Tibial nerve (tissue), 4 donors: ENCODE results near the gene NUP93. TPM values are rescaled to one million over a fixed set of nuclear protein-coding genes. Genes with fewer than 3 reads are reported as not detected.

Experiments used
- DNase-seq, 2 donors: peaks; one replicate each; pipeline ENCODE4 v3.0.0-alpha.2; 2019; ENCODE audit warnings: low spot score in 2 of 2
- H3K27ac ChIP-seq, 4 donors: fragments of 200-600 bp; sonication (generic) in 3 of 4; one replicate each; pipeline ENCODE4 v1.5.1; 2017 to 2019; ENCODE audit warnings: mild to moderate bottlenecking in 1 of 4
- H3K27me3 ChIP-seq, 2 donors: fragments of 200-600 bp; sonication (generic) in 1 of 2; one replicate each; pipeline versions ENCODE4 v1.5.1 to v1.6.0; 2017 to 2019
- H3K36me3 ChIP-seq, 3 donors: fragments of 200-600 bp; sonication (generic); one replicate each; pipeline ENCODE4 v1.5.1; 2018 to 2019
- H3K4me1 ChIP-seq, 4 donors: fragments of 200-600 bp; sonication (generic) in 3 of 4; one replicate each; pipeline ENCODE4 v1.5.1; 2017 to 2019
- H3K4me3 ChIP-seq, 4 donors: fragments of 200-600 bp; sonication (generic) in 3 of 4; one replicate each; pipeline ENCODE4 v1.5.1; 2017 to 2019; ENCODE audit warnings: mild to moderate bottlenecking in 1 of 4, moderate library complexity in 1 of 4
- H3K9me3 ChIP-seq, 4 donors: fragments of 200-600 bp; sonication (generic) in 3 of 4; one replicate each; pipeline ENCODE4 v1.5.1; 2017 to 2019
- EP300 ChIP-seq, 2 donors: sonication (generic); formaldehyde crosslinking; IDR thresholded peaks; one replicate each; pipeline ENCODE4 v1.6.1; 2017; ENCODE audit warnings: antibody characterized with exemption in 2 of 2, mild to moderate bottlenecking in 1 of 2
- POLR2A ChIP-seq, 2 donors: fragments of 450-650 bp; IDR thresholded peaks; one replicate each; pipeline ENCODE4 v1.6.1; 2017; ENCODE audit warnings: antibody characterized with exemption in 2 of 2, mild to moderate bottlenecking in 2 of 2, moderate library complexity in 2 of 2
- WGBS, 2 donors: methylation state at CpG; one replicate each; pipeline ENCODE4 v1.1.5; 2018; 5-methylcytosine and 5-hydroxymethylcytosine counted together
- total RNA-seq, 4 donors: library from RNA; depleted of rRNA; stranded (reverse); fragments of >200 nt; gene quantifications; one replicate each; pipeline ENCODE4 v1.1.0, GENCODE V29; 2016
- TF ChIP-seq, protein P1 (sequence below), 5 experiments: fragments of 200-600 bp in 3 of 5; fragments of 450-650 bp in 2 of 5; sonication (generic) in 3 of 5; IDR thresholded peaks; one replicate each; pipeline ENCODE4 v1.5.1; 2016 to 2019; ENCODE audit warnings: antibody characterized with exemption in 5 of 5, mild to moderate bottlenecking in 3 of 5, moderate library complexity in 2 of 5

Gene NUP93
- total RNA-seq, 4 donors from 2014 or later, result 27.6 to 65.7 (median 43.8) TPM

DNA sequence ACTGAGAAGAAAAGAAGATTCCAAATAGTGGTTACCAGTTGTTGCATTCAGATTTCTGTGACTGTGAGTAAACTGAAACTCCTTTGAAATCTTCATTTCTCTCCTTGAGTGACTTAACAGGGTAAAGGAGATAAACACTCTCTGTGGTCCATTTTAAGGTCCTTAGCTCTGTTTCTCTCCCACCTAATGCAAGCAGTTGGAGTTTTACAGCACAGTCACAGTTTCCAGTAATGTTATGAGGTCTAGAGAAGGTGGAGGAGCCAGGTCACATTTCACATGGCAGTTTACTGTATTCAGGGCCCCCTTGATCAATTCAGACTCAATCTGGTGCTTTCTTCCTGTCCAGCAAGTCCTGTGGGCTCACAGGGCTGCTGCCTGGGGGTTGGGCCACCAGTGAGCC, 102.8 kb downstream of the NUP93 start:
- DNase-seq, result no peak
- Histone ChIP-seq H3K36me3 (peaks cover 0 to 87% (median 7%) of the 10 kb centered on the region in 3 donors), H3K27me3 (no peaks in the 10 kb centered on the region)

DNA sequence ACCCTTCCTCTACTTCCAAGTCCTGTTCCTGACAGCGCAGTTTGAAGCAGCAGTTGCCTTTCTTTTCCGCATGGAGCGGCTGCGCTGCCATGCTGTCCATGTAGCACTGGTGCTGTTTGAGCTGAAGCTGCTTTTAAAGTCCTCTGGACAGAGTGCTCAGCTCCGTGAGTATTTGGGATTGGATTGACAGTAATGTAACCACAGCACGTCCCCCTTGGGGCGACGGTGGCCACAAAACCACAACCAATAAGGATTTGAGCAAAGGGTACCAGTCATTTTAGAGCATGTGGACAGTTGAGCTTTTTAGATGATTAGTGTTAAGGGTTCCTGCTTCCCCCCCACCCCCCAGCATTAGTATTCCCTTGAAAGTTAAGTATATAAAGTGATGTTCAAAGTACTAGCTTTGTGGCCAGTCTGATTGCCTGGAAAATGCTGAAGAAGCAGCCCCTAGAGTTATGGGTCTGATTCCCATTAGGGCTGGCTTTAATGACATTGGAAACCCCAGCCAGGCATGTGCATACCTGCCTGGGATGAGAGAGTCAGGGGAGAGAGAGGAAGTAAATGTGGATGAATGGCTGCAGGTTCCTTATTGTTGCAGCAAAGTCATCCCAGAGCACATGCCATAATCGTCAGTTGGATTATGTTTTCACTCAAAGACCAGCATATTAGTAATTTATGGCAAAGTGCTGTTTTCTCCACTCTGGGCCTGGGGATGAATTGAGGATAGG, 103.5 kb downstream of the NUP93 start:
- 88 to 92% methylated on average over 9 of the region's 9 CpGs for WGBS, 2 donors
- peaks cover 0 to 93% (median 7%) of the 10 kb centered on the region in 3 donors for H3K36me3 ChIP-seq
- H3K4me1 ChIP-seq, result no peaks in the 10 kb centered on the region
- DNase-seq, result no peak
- H3K9me3 ChIP-seq, result no peaks in the 10 kb centered on the region
- no peak overlapping the region for H3K27ac ChIP-seq
- no peak overlapping the region for H3K4me3 ChIP-seq
- no peaks in the 10 kb centered on the region for H3K27me3 ChIP-seq
- TF ChIP-seq, protein P1, sequence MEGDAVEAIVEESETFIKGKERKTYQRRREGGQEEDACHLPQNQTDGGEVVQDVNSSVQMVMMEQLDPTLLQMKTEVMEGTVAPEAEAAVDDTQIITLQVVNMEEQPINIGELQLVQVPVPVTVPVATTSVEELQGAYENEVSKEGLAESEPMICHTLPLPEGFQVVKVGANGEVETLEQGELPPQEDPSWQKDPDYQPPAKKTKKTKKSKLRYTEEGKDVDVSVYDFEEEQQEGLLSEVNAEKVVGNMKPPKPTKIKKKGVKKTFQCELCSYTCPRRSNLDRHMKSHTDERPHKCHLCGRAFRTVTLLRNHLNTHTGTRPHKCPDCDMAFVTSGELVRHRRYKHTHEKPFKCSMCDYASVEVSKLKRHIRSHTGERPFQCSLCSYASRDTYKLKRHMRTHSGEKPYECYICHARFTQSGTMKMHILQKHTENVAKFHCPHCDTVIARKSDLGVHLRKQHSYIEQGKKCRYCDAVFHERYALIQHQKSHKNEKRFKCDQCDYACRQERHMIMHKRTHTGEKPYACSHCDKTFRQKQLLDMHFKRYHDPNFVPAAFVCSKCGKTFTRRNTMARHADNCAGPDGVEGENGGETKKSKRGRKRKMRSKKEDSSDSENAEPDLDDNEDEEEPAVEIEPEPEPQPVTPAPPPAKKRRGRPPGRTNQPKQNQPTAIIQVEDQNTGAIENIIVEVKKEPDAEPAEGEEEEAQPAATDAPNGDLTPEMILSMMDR (IDR thresholded peaks at IDR 0.05), result no peak
- TF ChIP-seq POLR2A (IDR thresholded peaks at IDR 0.05) (no peak), EP300 (IDR thresholded peaks at IDR 0.05) (no peak)

More for the DNA sequence above, 102.8 kb downstream of the NUP93 start:
- TF ChIP-seq, protein P1 (IDR thresholded peaks at IDR 0.05), result no peak
- TF ChIP-seq EP300 (IDR thresholded peaks at IDR 0.05) (no peak), POLR2A (IDR thresholded peaks at IDR 0.05) (no peak)
- Histone ChIP-seq H3K27ac (no peak overlapping the region), H3K9me3 (no peaks in the 10 kb centered on the region), H3K4me1 (no peaks in the 10 kb centered on the region), H3K4me3 (no peak overlapping the region)

DNA sequence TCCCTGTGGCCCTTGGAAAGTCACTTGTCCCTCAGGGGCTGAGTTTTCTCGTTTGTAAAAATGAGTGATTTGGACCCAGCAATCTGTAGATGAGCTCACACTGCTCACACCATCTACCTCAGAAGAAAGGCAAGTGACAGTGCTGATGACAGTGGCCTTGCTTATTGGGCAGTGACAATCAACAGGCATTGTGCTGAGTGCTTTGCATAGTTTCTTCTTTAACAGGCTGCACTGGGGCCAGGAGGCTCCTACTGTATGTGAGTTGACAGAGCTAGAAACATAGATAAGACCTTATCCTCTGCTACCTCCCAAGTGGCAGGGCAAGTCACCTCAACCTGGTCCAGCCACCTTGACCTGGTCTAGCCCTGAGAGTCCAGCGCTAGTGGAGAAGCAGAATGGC, 105.4 kb downstream of the NUP93 start:
- no peak for DNase-seq
- Histone ChIP-seq H3K27ac (no peak overlapping the region), H3K27me3 (no peaks in the 10 kb centered on the region), H3K4me1 (no peaks in the 10 kb centered on the region), H3K4me3 (no peak overlapping the region), H3K36me3 (peaks cover 0 to 97% (median 7%) of the 10 kb centered on the region in 3 donors), H3K9me3 (no peaks in the 10 kb centered on the region)
- TF ChIP-seq EP300 (IDR thresholded peaks at IDR 0.05), result no peak
- TF ChIP-seq, protein P1 (IDR thresholded peaks at IDR 0.05), result no peak
- TF ChIP-seq POLR2A (IDR thresholded peaks at IDR 0.05), result no peak
- WGBS, 2 donors, result 58 to 60% methylated on average over 2 of the region's 2 CpGs

DNA sequence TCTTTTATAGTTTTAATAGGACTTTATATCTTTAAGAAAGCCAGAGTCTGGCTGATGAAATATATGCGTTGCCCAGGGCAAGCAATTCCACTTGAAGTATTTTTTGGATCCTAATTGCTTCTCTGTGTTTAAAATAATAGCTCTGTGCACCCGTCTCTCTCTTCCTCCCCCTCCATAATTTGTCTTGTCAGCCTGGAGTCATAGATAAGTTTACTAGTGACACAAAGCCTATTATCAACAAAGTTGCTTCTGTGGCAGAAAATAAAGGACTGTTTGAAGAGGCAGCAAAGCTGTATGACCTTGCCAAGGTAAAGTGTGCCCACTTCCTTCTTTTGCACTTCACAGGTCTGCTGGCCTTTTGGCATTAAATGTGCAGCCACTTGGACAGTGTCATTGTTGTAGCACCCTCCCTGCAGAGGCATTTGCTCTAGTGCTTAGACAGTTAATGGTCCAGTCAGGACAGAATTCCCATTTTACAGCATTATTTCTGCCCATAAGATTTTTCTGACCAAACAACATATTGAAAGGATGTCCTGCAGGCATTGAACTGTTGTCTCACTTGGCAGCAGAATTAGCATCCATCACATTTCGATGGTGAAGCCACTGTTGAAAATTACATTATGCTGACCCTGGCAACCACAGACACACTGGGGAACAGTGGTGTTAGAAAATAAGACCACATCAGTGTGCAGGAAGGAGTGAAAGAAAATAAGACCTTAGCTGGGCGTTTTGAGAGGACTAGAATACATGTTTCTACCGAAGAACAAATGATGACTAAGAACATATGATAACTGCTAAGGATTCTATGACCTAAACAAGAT, 106.7 kb downstream of the NUP93 start:
- TF ChIP-seq, protein P1 (IDR thresholded peaks at IDR 0.05), result no peak
- TF ChIP-seq EP300 (IDR thresholded peaks at IDR 0.05), result no peak
- no peak for TF ChIP-seq POLR2A (IDR thresholded peaks at IDR 0.05)
- Histone ChIP-seq H3K4me1 (peaks cover 0 to 7% (median 0%) of the 10 kb centered on the region in 4 donors), H3K36me3 (peaks cover 0 to 97% (median 7%) of the 10 kb centered on the region in 3 donors), H3K27me3 (no peaks in the 10 kb centered on the region), H3K9me3 (no peaks in the 10 kb centered on the region), H3K4me3 (no peak overlapping the region), H3K27ac (no peak overlapping the region)
- 63 to 68% methylated on average over 5 of the region's 5 CpGs for WGBS, 2 donors
- DNase-seq, result no peak
